GM12864 (cell line): ENCODE results near the gene ANXA6.

Experiments
- DNase-seq: peaks from one replicate; pipeline ENCODE4 v3.0.0-alpha.2; 2011; ENCODE audit warnings: low read depth
- H3K4me3 ChIP-seq: 2 replicates; pipeline ENCODE4 v1.5.1; 2011; ENCODE audit warnings: mild to moderate bottlenecking, low read depth, low read length, control low read depth
- TF ChIP-seq, protein P1 (sequence below): IDR thresholded peaks from 2 replicates; pipeline ENCODE4 v1.5.1; 2011; ENCODE audit warnings: low read depth, mild to moderate bottlenecking, moderate library complexity, low read length, control low read depth, inconsistent platforms; ENCODE audit errors: missing control alignments

The ANXA6 gene

DNA sequence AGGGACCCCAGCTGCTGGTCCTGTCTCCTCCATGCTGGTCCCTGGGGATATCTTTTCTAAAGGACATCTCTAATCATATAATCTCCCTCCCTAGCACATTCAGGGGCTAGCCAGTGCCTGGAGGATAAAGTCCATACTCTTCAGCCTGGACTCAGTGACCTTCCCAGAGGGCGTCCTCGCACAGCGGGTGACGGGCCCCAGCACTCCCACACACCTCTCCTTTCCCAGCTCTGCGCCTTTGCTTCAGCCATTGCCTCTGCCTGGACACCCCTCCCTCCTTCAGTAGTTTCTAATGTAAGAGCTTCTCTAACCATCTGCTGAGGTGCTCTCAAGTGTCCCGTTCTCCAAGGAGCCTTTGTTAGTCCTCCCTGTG is 61.6 kb downstream of the ANXA6 start:
- DNase-seq = no peak
- TF ChIP-seq, protein P1, sequence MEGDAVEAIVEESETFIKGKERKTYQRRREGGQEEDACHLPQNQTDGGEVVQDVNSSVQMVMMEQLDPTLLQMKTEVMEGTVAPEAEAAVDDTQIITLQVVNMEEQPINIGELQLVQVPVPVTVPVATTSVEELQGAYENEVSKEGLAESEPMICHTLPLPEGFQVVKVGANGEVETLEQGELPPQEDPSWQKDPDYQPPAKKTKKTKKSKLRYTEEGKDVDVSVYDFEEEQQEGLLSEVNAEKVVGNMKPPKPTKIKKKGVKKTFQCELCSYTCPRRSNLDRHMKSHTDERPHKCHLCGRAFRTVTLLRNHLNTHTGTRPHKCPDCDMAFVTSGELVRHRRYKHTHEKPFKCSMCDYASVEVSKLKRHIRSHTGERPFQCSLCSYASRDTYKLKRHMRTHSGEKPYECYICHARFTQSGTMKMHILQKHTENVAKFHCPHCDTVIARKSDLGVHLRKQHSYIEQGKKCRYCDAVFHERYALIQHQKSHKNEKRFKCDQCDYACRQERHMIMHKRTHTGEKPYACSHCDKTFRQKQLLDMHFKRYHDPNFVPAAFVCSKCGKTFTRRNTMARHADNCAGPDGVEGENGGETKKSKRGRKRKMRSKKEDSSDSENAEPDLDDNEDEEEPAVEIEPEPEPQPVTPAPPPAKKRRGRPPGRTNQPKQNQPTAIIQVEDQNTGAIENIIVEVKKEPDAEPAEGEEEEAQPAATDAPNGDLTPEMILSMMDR = no peak
- H3K4me3 ChIP-seq = no peak overlapping the region

DNA sequence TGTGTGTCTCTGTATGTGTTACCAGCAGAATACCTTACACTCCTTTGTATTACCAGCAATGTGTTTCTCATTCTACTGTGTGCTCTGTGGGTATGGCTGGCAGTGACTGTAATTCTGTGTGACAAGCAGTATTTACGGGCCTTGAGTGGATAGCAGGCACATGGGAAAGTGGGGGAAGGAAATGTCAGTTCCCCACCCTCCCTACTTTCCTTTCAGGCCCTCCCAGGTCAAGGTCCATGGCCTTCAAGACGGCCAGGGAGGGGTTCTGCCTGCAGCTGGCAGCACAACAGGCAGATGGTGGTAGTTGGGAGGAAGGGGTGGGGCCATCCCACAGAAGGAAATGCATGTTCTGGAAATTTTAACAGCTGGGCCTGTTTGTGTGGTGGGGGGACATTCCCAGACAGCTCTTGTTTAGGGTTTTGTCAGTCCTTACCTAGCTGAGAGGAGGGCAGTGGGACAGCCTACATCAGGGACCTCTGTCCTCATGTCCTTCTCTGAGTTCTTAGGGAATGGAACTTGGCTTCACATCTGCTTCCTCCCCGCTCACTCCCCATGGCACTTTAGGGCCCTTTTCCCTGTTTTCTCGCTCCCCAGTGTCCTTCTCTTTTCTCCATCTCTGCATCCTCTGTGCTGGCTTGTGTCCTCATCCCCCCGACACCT is 62.1 kb downstream of the ANXA6 start:
- DNase-seq = no peak
- TF ChIP-seq, protein P1 = no peak
- H3K4me3 ChIP-seq = no peak overlapping the region

DNA sequence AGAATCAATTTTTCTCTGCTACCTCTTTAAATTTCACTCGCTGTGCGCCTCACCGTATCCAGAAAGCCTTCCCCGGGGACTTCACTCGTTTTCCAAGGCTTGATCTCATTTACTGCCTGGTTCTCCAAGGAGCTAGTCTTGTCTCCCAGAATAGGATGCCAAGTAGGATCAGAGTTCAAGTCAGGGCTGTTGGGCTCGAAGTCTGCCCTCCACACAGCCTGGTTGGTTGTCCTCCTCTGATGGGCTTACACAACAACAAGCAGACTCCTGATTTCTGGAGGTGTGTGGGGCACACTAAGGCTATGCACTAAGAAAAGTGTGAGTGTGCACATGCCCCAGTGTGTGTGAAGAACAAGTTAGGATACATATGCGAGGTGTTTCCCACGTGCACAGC is 62.7 kb downstream of the ANXA6 start:
- DNase-seq = no peak
- no peak overlapping the region; the same call in 1 of the 2 replicates for H3K4me3 ChIP-seq

DNA sequence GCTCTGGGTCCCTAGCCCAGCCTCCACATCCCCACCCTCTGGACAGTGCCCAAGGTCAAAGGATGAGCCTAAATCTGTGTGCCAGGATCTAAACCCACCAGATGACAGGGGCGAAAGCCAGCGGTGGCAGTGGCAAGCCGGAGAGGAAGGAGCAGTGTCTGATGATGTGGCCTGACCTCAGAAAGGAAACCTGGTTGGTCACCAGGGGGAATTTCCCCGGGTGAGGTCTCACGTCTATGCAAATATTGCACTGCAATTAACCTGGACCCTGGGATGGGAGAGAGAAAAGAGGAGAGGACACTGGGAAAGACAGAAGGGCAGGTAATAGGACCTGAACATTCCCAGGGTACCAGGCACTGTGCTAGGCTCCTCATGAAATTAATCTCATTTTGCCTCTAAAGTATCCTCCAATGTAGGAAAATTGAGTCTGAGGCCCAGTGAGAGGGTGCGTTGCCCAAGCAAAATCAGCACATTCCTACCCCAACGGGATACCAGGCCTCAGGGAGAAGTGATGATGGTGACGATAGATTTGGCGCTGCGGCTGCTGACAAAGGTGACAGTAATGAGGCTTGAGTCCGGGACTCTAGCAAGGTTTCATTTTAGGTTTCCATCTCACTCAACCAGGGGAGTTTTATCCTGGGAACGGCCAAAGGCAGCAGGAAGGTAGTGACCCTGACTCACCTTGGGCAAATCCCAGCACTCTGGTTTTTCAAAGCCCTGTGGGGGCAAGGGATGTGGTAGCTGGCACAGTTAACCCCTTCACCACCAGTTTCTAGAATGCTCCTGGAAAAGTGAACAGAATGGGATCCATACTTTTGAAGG is 63.3 kb downstream of the ANXA6 start:
- peak overlapping the region; percentile 49 for H3K4me3 ChIP-seq
- no peak for DNase-seq
- TF ChIP-seq, protein P1 = no peak

More for the DNA sequence above, 62.7 kb downstream of the ANXA6 start:
- TF ChIP-seq, protein P1 = no peak

DNA sequence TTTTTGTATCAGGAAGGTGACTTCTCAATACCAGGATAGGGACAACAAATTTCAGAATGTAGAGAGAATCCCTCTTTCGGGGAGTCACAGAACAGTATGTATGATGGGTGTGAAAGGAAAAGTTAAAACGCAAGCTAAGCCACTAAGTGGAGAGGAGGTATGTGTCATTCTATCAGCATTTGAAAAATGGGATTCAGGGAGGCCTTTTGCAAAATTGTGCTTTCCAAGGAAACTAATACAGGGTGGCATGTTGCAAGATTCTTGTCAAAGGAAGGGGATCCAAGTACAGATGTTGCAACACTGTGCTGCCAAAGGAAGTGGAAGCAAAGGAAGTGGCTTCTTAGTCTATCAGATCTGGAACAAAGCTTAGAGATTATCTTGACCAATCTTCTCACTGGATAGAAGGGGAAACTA is 64.1 kb downstream of the ANXA6 start:
- no peak for DNase-seq
- H3K4me3 ChIP-seq = peak overlapping the region; percentile 49
- TF ChIP-seq, protein P1 = peak; percentile 11

DNA sequence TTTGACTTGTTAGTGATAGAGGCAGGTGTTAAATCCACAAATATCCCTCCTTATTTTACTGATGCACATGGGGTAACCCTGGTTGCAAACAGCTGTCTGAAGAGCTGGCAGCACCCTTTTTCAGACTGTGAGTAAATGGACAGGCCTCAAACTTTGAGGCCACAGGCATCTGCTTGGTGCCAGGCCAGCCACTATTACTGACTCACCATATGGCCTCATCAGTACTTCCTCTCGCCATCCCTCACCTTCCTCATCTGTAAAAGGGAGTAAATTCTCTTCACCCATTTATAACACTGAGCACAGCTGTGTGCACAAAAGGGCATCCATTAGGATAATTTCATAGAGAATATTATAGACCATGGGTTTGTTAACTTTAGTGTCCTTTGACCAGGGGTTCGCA is 64.8 kb downstream of the ANXA6 start:
- H3K4me3 ChIP-seq = no peak overlapping the region
- TF ChIP-seq, protein P1 = no peak
- DNase-seq = no peak
